ENCODE measurements around the gene AGAP9. TPM values are rescaled to one million over a fixed set of nuclear protein-coding genes. Genes with fewer than 3 reads are reported as not detected.
A peak's percentile ranks its signal among the peaks of the same experiment; 100 is the strongest.
"Not testable (repeated sequence)": the region's sequence is repeated elsewhere in the genome, so short reads cannot be mapped to it uniquely, and the experiment has no call there.

Gene AGAP9
- total RNA-seq, 1 donor from 2014 or later = 3.0 TPM

DNA sequence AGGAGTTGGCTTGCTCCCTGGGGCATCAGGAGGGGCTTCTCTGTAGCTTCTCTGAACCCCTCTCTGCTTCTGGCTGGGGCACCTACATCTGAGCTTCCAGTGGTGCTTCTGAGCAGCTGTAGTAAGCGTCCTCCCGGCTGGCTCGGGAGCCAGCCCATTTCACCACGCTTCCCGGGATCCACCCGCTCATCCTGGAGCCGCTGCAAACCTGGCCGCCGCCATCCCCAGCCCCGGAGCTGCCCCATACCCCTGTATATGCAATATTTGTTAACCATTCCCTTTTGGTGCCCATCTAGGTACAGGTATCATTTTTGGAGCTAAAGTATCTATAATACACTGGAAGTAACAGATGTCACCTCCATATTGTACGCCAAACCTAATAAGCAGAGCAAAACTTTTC lies 38.7 kb downstream of the AGAP9 start:
- not testable (repeated sequence) for ATAC-seq

DNA sequence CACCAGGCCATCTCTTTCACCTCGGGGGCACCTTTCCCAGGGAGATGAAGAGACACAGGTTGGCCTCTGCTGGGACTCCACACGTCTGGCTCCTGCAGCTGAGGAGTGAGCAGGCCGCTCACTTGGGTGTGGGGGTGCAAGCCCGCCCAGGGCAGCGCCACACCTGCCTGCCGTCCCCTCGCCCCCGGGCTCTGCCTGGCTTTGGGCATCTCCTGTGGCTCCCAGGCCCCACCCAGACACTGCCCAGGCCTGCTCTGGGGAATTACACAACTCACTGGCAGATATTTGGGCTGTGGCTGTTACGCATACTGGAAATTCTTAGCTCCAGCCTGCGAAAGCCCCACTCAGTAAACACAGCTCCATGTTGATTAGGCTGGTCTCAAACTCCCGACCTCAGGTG lies 39.5 kb downstream of the AGAP9 start, which contains the start of gene ANXA8:
TSS of gene ANXA8 (minus strand) at position 193 of the 400 bp plus-strand sequence. CDS start at position 11, 182 bp downstream.
- ATAC-seq = peak; percentile 81

DNA sequence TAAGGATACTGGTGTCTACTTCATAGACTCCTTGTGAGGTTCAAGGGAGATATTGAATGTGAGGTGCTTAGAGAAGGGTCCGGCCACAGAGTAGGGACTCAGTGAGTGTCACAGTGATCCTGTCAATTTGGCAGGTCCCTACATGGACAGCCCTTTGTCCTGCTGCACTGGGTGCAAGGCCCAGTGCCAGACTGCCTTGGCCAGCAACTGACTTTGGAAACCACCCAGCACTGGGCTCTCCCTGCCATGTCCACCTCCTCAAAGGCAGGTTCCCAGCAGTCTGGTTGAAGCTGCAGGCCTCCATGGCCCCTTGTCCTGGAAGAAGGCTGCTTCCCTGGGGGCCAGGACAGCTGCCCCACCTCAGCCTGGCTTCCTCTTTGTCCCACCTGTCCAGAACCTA lies 41.1 kb downstream of the AGAP9 start:
- not testable (repeated sequence) for ATAC-seq

DNA sequence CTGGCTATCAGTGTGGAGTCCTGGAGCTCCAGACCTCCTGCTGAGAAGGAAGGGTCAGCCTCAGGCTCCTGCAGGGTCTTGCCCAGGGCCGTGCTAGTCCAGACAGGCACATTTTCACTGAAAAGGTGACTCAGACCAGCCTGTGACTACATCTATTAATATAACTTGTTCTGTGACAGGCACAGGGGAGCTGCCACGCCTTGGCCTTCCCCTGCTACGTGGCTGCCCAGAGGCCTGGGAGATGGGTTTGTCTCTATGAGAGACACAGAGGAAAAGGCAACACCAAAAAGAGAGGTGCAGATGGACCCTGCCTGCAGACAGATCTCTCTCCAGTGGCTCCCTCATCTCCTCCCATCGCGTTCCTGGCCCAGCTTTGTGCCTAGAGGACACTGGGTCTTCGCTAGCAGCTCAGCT lies 41.7 kb downstream of the AGAP9 start:
- ATAC-seq = peak; percentile 87

DNA sequence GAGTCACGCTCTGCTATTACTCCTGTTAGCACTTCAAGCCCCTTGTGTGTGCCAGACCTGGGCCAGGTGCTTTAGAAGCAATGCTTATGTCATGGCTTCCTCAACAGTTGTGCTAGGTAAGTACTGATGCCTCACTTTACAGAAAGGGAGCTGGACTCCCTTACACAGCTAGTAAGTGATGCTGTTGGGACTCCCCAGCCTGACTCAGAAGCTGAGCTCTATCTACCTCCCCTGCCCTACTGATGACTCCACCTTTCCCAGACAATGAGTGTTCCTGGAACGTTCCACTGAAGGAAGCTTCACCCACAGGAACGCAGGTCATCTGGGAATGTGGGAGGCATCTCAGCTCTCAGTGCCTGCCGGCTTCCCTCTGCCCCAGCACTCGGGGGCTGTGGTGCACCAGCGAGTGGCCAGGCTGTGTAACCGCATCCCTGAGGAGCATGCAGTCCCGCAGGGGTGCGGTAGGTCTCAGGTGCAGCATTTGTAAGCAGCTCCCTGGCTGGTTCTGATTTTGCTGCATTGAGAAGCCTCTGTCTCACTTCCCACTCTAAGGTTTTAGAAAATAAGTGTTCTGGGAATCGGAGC lies 42.2 kb downstream of the AGAP9 start:
- ATAC-seq = peak; percentile 80

DNA sequence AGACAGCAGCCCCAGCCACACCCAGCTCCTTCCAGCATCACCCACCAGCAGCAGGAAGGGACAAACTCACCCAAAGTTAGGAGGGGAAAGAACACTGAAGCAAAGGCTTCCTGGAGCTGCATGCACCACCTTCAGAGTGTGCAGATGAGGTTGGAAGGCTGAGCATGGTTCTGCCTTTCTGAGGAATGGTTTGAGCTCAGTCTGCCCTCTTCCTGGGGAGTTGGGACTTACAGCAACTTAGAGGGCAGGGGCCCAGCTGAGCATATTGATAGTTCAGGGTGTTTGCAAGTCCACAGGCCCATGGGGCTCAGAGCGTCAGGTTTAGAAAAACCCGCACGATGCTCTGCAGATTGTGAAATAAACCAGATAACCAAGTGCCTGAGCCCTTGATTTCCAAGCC lies 43.3 kb downstream of the AGAP9 start:
- not testable (repeated sequence) for ATAC-seq

DNA sequence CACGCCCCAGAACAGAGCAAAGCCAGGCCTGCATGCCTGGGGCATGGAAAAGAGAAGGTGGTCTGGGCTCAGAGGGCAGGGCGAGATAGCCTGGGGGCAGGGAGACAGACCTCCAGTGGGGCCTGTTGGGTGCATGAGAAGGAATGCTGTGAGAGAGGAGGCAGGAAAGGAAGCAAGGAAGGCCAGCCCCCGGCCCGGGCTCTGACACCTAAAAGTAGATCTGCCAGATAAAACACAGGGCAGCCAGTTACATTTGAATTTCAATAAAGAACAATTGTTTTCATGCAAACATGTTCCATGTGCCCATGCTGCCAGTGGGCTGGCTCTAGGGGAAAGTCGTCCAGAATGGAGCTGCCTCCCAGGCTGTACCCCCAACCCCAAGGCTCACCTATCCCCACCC lies 45.3 kb downstream of the AGAP9 start:
- ATAC-seq = not testable (repeated sequence)

DNA sequence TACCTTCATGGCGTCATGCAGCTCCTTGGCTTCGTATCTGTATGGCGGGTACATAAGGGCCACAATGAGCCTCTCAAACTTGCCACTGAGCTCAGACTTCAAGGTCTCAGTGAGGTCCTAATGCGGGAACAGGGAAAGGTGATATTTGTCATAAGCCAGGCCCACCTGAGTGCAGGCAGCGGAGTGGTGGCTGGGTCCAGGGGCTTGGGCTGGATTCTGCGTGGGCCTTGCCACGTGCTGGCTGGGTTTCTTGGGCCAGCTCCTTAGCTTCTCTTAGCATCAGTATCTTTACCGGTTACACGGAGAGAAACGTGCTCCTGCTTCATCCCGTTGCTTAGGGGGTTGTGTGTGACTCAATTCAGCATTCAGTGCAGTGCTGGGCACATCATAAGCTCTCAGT lies 46.4 kb downstream of the AGAP9 start:
- not testable (repeated sequence) for ATAC-seq

DNA sequence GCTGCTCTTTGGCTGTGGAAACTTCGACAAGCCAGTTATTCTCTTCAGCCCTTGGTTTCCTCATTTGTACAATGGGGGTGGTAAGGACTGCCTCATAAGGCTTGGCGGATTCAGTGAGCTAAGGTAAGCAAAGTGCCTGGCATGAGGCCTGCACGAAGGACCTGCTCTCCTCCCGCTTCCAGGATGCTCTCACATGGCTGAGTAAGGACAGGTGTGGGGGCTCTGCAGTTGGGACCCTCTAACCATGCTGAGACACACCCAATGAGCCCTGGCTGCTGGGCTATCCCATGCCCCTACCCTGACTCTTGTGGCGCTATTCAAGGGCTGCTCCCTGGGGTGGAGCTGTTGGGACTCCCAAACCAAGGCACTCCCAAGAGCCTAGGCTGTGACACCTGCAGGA lies 48.3 kb downstream of the AGAP9 start:
- not testable (repeated sequence) for ATAC-seq

DNA sequence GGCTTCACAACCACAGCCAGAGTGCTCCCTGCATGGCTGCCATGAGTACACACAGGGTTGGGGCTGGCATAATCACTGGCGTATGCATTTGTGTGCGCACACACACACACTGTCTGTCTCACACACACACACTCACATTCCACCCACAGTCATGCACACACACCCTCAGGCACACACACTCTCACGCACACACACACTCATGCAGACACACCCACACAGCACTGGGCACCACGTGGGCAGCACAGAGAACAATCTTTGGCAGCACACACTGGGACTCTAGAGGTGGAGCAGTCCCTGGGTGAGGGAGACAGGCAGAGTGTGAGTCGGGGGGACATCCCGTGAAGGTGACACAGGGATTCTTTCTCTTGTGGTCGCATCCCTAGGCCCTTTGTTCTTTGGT lies 49.9 kb downstream of the AGAP9 start:
- ATAC-seq = peak; percentile 37

DNA sequence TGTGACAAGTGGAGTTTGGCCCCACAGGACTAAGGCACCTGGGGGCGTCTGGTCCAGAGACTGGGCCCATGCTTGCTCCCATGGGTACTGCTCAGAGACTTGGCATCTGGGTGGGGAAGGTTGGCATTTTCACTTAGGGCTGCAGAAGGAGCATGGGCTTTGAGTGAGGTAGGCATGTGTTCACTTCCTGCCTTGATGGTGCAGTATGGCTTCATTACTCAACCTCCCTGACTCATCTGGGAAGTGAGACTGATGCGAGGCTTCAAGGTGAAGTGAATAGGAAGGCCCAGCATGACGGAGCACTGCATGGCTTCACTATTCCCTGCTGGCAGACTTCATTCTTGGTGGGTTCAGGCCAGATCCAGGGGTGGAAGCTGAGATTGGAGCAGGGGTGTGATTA lies 50.8 kb downstream of the AGAP9 start:
- peak; percentile 86 for ATAC-seq

DNA sequence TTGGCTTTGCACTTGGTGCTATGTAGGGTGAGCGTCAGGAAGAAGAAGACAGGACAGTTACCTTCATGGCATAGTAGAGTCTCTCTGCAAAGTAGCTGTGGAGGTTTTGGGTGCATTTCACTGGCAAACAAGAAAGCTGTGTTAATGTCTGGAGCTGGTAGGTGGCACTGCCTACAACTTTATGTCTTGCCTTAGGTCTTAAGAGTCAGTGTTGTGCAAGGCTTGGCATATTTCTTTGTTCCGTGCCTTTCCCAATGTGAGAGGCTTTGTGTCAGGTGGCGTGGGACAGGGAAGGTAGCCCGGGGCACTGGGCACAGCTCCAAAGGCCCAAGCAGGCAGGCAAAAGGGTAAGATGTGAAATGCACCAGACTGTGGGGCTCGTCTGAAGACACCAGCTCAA lies 51.4 kb downstream of the AGAP9 start:
- peak; percentile 66 for ATAC-seq

DNA sequence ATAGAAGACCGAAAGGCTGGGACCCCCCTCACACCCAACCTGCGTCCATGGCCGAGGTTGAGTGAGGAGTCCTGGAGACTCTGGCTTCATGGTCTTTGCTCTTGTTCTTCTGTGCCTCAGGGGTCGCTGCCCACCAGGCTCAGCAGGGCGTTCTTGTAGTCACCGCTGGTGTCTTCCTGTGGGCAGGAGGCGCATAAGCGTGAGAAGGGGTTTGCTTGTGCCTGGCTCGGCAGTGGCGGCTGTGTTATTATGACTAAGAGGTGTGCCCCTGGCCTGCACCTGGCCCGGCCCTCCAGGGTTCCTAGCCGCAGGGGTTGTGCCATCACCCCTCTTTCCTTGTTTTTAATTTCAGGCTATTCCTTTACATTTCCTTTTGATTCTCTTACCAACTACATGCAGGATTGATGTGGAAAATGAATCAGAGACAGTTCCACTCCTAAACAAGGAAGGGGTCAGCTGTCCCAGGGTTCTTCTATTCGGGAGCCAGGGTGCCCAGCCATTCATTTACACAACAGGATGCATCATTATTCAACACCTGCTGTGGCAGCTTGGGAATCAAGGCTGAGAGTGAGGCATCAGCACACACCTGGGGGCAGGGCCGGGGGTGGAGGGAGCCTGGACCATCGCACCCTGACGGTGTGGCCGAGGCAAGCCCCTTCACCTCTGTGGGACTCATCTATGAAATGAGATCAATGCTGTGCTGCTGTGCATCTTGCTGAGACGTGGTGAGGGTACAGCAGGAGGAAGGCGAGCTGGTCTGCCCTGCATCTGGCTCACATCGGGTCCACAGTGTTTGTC lies 54.5 kb downstream of the AGAP9 start:
- not testable (repeated sequence) for ATAC-seq

DNA sequence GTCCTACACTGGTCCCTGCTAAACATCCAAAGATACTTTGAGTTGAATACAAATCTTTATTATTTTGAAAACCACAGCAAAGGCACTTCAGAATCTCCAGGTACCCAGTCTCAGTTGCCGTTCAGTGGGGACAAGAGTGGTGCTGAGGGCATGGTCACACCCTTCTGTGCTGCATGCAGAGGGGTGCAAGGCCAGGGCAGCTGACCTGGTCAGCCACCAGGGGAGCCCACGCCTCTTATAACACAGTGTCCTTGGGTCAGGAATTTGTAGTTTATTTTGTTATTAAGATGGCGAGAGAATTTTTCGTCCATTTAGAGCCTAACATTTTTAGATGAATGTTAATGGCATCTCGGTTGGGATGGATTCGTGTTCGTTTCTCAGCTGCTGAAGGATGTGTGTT lies 55.5 kb downstream of the AGAP9 start:
- not testable (repeated sequence) for ATAC-seq

DNA sequence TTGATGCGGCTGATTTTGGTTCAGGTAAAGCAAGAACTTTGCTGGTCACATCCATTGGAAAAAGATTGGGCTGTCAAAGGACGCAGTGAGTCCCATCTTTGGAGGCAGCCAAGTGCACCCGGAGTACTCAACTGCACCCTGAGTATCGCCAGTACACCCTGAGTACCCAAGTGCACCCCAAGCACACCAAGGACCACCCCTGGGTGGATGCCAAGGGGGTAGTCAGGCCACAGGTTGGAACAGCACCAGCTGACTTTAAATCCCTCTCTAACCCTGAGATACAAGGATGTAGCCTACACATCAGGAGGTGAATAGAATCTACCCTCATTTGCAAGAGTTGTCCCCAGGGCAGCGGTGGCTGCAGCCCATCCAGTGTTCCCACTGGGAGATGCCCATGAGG lies 56.0 kb downstream of the AGAP9 start:
- not testable (repeated sequence) for ATAC-seq

DNA sequence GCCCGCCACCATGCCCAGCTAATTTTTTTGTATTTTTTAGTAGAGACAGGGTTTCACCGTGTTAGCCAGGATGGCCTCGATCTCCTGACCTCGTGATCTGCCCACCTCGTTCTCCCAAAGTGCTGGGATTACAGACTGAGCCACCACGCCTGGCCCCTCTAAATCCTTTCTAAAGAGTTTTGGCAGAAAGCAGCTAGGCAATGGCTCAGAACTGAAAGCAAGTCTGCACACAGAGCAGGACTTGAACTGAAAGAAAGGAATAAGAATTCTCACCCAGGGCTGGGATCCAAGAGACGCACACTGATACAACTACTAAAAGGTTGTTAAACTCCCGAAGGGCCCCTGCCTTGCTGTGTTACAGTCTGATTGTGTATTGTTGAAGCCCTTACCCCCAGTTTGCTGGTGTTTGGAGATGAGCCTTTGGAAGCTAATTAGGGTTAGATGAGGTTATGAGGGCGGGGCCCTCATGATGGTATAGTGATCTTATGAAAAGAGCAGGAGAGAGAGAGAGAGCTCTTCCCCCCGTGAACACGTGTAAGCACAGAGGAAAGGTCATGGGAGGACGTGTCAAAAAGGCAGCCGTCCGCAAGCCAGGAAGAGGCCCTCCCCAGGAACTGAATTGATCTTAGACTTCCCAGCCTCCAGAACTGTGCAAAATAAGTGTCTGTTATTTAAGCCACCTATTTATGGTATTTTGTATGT lies 58.1 kb downstream of the AGAP9 start:
- not testable (repeated sequence) for ATAC-seq

DNA sequence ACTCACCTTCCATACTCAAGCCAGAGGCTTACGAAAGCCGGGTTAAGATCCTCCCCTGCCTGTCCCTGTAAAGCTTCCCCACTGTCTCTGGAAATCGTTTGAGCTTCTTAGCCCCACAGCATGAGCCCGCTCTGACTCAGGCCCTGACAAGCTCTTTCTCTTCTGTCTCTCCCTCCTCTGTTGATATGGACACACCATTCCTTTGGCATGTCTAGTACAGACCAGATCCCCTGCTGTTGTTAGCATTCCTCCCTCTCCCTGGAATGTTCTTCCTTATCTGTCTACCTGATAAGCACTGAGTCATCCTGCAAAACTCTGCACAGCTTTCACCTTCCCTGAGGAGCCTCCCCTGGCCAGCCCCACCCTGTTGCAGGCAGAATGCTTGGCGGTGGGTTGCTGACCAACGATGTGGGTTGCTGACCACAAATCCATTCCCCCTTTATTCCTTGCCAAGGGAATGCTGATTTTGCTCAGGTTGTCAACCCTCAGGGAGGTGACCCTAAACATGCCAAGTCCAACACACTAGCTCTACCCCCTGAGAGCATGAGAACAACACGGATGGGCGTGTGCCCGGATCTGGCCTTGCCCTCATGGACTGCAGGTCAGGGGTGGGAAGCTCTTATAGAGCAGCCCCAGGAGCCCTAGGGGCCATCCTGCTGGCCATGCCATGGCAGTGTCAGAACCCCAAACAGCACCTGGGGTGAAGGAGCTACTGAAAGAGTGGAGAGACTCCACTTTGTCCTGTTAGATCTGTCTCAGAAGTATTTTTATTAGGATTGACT lies 60.7 kb downstream of the AGAP9 start:
- ATAC-seq = peak; percentile 70

DNA sequence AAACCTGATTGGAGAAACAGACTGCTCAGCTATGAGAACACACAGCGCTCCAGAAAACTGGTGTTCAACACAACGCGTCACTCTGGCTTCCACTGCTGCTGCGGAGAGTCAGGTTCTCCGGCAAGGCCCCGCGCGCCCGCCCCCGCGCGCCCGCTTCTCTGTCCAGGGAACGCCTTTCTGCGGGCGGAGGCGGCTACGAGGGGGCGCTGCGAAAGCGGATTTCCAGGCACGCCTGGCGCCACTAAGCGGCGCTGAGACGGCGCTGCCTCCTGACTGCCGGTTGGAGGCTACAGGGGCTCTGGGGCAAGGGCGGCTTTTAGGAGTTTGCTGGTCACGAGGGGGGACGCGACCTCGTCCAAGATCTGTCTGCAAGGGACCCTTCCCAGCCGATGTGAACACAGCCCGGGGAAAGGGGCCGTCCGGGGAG lies 62.2 kb downstream of the AGAP9 start:
- ATAC-seq = peak; percentile 68

DNA sequence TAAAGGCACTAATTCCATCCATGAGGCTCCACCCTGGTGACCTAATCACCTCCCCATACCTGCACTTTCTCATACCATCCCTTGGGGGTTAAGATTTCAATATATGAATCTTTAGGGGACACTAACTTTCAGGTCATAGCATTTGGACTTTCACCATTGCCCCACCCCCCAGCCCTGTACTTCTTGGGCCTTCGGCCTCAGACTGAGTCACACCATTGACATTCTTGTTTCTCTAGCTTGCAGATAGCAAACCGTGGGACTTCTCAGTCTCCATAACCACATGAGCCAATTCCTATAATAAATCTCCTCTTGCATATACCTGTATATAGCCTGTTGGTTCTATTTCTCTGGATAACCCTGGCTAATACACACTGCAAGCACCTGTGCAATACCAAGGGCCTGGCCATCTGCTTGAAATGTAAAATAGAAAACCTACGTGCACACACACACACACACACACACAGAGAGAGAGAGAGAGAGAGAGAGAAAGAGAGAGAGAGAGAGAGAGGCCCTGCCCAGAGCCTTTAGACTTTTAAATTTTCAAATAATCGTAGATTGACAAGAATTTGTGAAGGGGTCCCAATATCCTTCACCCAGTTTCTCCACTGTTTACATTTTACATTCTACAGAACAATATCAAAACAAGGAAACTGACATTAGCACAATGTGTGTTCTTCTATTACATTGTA lies 64.8 kb downstream of the AGAP9 start:
- ATAC-seq = no peak

DNA sequence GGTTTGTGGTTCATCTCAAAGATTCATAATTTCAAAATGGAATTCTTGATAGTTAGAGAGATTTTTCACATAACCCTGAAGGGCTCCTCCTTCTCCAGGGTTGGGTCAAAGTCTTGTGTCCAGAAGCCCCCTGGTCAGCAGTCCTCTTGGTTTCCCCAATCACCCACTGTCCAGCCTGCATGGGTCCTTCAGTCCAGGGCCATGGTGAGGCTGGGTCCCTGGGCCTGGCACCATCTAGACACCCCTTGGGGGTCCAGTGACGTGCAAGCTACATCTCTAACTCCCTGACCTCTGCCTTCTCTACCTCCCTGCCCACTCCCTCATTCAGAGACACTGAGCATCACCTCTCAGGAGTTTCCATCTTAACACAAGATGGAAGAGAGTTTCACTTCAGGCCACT lies 65.6 kb downstream of the AGAP9 start:
- no peak for ATAC-seq

DNA sequence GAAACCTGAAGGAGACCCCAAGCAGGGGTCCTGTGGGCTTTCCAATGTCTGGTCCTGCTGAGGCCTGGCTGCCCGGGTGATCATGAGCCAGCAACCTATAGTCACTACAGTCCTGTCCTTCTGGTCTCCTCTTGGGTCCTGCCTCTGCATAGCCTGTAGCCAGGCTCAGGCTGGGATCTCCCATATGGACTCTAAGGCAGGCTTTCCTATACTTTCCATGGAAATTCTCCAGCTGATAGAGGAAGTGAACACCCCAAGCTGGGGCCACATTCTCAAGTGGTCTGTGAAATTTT lies 66.0 kb downstream of the AGAP9 start:
- ATAC-seq = no peak

Data from esophagus mucosa (tissue), 1 donor.